PC-9 (cell line): Measurements from ENCODE around the gene RREB1.

Experiments
- EZH2 ChIP-seq: fragments of 200-600 bp; sonication (generic); IDR thresholded peaks from 2 replicates; pipeline ENCODE4 v1.8.0; 2017; ENCODE audit warnings: antibody characterized with exemption, low read depth
- TF ChIP-seq, protein P1 (sequence below): fragments of 200-600 bp; sonication (generic); conservative IDR thresholded peaks from 2 replicates; pipeline ENCODE4 v1.6.1; 2017; ENCODE audit warnings: mixed run types, antibody characterized with exemption, mild to moderate bottlenecking, moderate library complexity

DNA sequence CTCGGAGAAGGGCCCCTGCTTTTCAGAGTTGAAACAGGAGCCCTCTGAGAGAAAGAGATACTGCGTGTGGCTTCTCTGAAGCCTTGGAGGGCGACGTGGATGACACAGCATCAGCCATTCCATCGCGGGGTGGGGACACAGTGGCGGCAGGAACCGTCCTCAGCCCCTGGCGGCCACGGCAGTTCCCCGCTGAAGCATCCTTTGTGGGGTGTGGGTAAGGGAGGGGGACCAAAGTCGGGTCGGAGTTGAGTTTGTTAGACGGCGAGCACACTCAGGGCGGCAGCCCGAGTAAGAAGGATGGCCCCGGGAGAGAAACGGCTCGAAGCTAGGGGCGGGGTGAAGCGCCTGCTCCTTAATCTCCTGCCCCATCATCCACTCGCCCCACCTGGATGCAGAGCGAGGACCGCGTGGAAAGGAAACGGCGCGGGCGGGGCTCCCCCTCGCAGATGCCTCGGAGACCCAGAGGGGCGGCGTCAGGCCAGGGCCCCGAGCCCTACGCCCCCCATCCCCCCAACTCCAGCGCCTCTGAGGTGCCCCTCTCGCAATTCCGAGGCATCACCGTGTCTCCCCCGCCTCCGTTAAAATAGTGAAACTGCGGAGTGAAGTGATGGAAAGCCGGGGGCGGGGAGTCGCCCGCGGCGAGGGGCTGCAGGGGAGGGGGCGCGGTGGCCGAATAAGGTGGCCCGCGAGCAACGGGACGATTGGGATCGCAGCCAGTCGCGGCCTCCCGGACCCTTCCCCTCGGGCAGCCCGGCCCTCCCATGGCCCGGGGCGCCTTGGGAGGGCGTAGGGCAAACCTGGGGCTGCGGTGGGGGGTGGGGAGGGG, 796 bp upstream of the RREB1 start:
- TF ChIP-seq, protein P1, sequence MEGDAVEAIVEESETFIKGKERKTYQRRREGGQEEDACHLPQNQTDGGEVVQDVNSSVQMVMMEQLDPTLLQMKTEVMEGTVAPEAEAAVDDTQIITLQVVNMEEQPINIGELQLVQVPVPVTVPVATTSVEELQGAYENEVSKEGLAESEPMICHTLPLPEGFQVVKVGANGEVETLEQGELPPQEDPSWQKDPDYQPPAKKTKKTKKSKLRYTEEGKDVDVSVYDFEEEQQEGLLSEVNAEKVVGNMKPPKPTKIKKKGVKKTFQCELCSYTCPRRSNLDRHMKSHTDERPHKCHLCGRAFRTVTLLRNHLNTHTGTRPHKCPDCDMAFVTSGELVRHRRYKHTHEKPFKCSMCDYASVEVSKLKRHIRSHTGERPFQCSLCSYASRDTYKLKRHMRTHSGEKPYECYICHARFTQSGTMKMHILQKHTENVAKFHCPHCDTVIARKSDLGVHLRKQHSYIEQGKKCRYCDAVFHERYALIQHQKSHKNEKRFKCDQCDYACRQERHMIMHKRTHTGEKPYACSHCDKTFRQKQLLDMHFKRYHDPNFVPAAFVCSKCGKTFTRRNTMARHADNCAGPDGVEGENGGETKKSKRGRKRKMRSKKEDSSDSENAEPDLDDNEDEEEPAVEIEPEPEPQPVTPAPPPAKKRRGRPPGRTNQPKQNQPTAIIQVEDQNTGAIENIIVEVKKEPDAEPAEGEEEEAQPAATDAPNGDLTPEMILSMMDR: no peak
- TF ChIP-seq EZH2: no peak
